Loucy (cell line): ENCODE results near the gene IRF9.

Experiments used
- H2AFZ ChIP-seq: fragments of 200-600 bp; sonication (generic); 2 replicates; pipeline ENCODE4 v1.6.0; 2016; ENCODE audit warnings: antibody characterized with exemption, mild to moderate bottlenecking, low read length, moderate library complexity
- H3F3A ChIP-seq: fragments of 200-600 bp; 2 replicates; pipeline ENCODE4 v1.6.0; 2016; ENCODE audit warnings: antibody characterized with exemption, low read depth, mild to moderate bottlenecking
- H3K27me3 ChIP-seq: fragments of 200-600 bp; sonication (generic); 2 replicates; pipeline ENCODE4 v1.6.1; 2014; ENCODE audit warnings: low read length, mild to moderate bottlenecking; ENCODE audit not compliant: insufficient read depth, poor library complexity, severe bottlenecking
- H3K36me3 ChIP-seq: fragments of 200-600 bp; sonication (generic); 2 replicates; pipeline ENCODE4 v1.6.1; 2016; ENCODE audit warnings: low read length; ENCODE audit not compliant: insufficient read depth
- H3K4me1 ChIP-seq: fragments of 200-600 bp; sonication (generic); 2 replicates; pipeline ENCODE4 v1.5.1; 2014; ENCODE audit warnings: low read length, mild to moderate bottlenecking; ENCODE audit not compliant: insufficient read depth, poor library complexity, severe bottlenecking
- H3K4me2 ChIP-seq: fragments of 200-600 bp; sonication (generic); 2 replicates; pipeline ENCODE4 v1.6.0; 2014; ENCODE audit warnings: antibody characterized with exemption, low read length, low read depth, mild to moderate bottlenecking; ENCODE audit not compliant: poor library complexity, severe bottlenecking
- H3K4me3 ChIP-seq: fragments of 200-600 bp; sonication (generic); 2 replicates; pipeline ENCODE4 v1.5.1; 2014; ENCODE audit warnings: low read length, mild to moderate bottlenecking, mixed read lengths; ENCODE audit not compliant: poor library complexity, severe bottlenecking
- H3K79me2 ChIP-seq: fragments of 200-600 bp; sonication (generic); 2 replicates; pipeline ENCODE4 v1.6.1; 2014; ENCODE audit warnings: low read length; ENCODE audit not compliant: insufficient read depth
- H3K9ac ChIP-seq: fragments of 200-600 bp; sonication (generic); 2 replicates; pipeline ENCODE4 v1.6.0; 2014; ENCODE audit warnings: mild to moderate bottlenecking, low read depth, low read length, moderate library complexity; ENCODE audit not compliant: poor library complexity, severe bottlenecking
- H3K9me2 ChIP-seq: fragments of 200-600 bp; sonication (generic); replicated peaks from 2 replicates; pipeline ENCODE4 v1.6.1; 2016; ENCODE audit warnings: low read depth, low read length, mixed read lengths
- H3K9me3 ChIP-seq: fragments of 200-600 bp; sonication (generic); 2 replicates; pipeline ENCODE4 v1.6.1; 2014; ENCODE audit warnings: mild to moderate bottlenecking, antibody characterized with exemption, low read length, low read depth; ENCODE audit not compliant: insufficient read depth
- H4K20me1 ChIP-seq: fragments of 200-600 bp; sonication (generic); 2 replicates; pipeline ENCODE4 v1.6.0; 2014; ENCODE audit warnings: antibody characterized with exemption, low read length, mild to moderate bottlenecking; ENCODE audit not compliant: insufficient read depth, poor library complexity, severe bottlenecking
- EZH2phosphoT487 ChIP-seq: fragments of 200-600 bp; IDR thresholded peaks from 2 replicates; pipeline ENCODE4 v1.6.1; 2018; ENCODE audit warnings: antibody characterized with exemption, mild to moderate bottlenecking, moderate library complexity, borderline replicate concordance
- TF ChIP-seq, protein P1 (sequence below): fragments of 200-600 bp; sonication (generic); conservative IDR thresholded peaks from 2 replicates; pipeline ENCODE4 v1.5.1; 2014; ENCODE audit warnings: mild to moderate bottlenecking, antibody characterized with exemption, low read length

The IRF9 gene

DNA sequence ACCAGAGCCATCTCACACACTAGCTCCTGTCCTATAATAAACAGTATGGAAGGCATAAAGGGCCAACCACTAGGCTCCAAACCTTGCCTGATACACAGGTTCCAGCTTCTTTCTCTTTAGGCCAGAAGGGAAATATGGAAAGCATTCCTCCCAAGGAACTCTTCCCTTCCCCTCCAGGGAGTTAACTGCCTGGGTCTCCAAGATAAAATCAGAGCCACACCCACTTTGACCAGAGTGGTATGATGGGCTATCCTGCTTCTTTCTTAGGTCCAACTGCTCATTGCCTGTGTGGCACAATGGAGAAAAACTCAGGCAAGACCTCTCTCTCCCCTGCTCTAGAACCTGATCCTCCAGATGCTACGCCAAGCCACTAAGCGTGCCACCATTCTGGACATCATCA is 46.6 kb downstream of the IRF9 start:
- H3K9me2 ChIP-seq = no peaks in the 10 kb centered on the region
- no peaks in the 10 kb centered on the region for H3K27me3 ChIP-seq
- H3K4me3 ChIP-seq = no peak overlapping the region
- H3K9ac ChIP-seq = no peak overlapping the region
- H2AFZ ChIP-seq = no peak overlapping the region
- H3K9me3 ChIP-seq = no peaks in the 10 kb centered on the region
- no peak overlapping the region for H3K4me2 ChIP-seq
- H3K79me2 ChIP-seq = peaks cover 28% of the 10 kb centered on the region
- peaks cover 5% of the 10 kb centered on the region for H4K20me1 ChIP-seq
- peaks cover 22% of the 10 kb centered on the region; the same call in 1 of the 2 replicates for H3K36me3 ChIP-seq
- no peaks in the 10 kb centered on the region for H3F3A ChIP-seq
- peaks cover 12% of the 10 kb centered on the region for H3K4me1 ChIP-seq
- TF ChIP-seq, protein P1, sequence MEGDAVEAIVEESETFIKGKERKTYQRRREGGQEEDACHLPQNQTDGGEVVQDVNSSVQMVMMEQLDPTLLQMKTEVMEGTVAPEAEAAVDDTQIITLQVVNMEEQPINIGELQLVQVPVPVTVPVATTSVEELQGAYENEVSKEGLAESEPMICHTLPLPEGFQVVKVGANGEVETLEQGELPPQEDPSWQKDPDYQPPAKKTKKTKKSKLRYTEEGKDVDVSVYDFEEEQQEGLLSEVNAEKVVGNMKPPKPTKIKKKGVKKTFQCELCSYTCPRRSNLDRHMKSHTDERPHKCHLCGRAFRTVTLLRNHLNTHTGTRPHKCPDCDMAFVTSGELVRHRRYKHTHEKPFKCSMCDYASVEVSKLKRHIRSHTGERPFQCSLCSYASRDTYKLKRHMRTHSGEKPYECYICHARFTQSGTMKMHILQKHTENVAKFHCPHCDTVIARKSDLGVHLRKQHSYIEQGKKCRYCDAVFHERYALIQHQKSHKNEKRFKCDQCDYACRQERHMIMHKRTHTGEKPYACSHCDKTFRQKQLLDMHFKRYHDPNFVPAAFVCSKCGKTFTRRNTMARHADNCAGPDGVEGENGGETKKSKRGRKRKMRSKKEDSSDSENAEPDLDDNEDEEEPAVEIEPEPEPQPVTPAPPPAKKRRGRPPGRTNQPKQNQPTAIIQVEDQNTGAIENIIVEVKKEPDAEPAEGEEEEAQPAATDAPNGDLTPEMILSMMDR = no peak
- no peak for TF ChIP-seq EZH2phosphoT487

GRCh38 chr14:24211311-24211710 is 50.2 kb downstream of the IRF9 start:
- H4K20me1 ChIP-seq = peaks cover 5% of the 10 kb centered on the region
- no peaks in the 10 kb centered on the region for H3K27me3 ChIP-seq
- H3K9ac ChIP-seq = peak overlapping the region; percentile 34
- H3F3A ChIP-seq = peaks cover 9% of the 10 kb centered on the region; the same call in 1 of the 2 replicates
- H3K79me2 ChIP-seq = peaks cover 44% of the 10 kb centered on the region
- H3K9me2 ChIP-seq = no peaks in the 10 kb centered on the region
- no peaks in the 10 kb centered on the region for H3K9me3 ChIP-seq
- TF ChIP-seq EZH2phosphoT487 = no peak
- TF ChIP-seq, protein P1 = no peak
- H3K36me3 ChIP-seq = peaks cover 19% of the 10 kb centered on the region; the same call in 1 of the 2 replicates
- H3K4me2 ChIP-seq = peak overlapping the region; percentile 78
- H2AFZ ChIP-seq = no peak overlapping the region
- H3K4me1 ChIP-seq = peaks cover 28% of the 10 kb centered on the region
- peak overlapping the region; percentile 99 for H3K4me3 ChIP-seq

DNA sequence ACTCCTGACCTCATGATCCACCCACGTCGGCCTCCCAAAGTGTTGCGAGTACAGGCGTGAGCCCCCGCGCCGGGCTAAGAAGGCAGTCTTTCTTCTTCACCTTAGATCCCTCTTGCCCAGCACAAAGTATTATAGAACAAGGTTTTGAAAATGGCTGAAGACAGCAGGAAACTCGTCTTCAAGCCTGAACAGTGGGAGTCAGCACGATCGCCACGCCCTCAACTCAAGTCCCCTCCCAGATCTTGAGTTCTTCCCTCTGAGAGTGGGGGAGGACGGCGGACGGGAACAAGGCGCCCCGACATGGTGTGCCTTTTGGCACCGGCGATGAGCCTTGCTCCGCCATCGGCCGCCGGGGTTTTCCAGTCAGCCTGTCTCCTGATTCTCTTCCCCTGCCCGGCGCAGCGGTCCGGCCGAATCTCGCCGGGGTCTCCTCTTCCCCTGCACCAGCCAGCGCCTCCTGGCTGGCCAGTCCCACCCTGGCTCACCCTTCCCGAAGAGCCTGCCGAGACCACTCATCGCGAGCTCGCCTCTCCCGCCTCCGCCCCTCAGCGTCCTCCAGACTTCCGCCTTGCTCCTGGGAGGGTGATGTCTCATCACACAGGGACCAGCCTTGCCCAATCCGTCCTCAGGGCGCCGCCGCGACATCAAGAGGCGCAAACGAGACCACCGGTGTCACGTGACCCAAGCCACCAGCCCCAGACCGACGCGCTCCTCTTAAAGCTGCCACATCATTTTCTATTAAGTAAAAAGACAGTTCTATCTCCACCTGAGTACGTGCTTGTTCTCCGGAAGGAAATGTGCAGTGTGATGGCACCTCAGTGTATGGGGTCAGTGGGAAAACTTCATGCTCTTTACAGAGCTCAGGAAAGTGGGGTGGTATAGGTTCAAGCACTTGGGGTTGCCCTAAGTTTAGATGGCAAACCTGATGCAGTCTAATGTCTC is 52.1 kb downstream of the IRF9 start, which contains the start of gene CHMP4A:
CHMP4A (minus strand) TSS at position 565 of the 942 bp plus-strand sequence; CDS start at position 516, 49 bp downstream.
- peaks cover 44% of the 10 kb centered on the region for H3K79me2 ChIP-seq
- H3K36me3 ChIP-seq = peaks cover 13% of the 10 kb centered on the region; the same call in 1 of the 2 replicates
- H3K9me3 ChIP-seq = no peaks in the 10 kb centered on the region
- TF ChIP-seq, protein P1 = no peak
- TF ChIP-seq EZH2phosphoT487 = no peak
- peak within 1 kb of the TSS; percentile 99 for H3K4me3 ChIP-seq
- peak within 1 kb of the TSS; percentile 88 for H3K9ac ChIP-seq
- H4K20me1 ChIP-seq = peaks cover 5% of the 10 kb centered on the region
- peaks cover 9% of the 10 kb centered on the region; the same call in 1 of the 2 replicates for H3F3A ChIP-seq
- no peaks in the 10 kb centered on the region for H3K9me2 ChIP-seq
- peaks cover 29% of the 10 kb centered on the region for H3K4me1 ChIP-seq
- H3K4me2 ChIP-seq = peak within 1 kb of the TSS; percentile 78
- no peaks in the 10 kb centered on the region for H3K27me3 ChIP-seq
- peak within 1 kb of the TSS; percentile 71 for H2AFZ ChIP-seq
